ENCODE results near the gene MRPL17. TPM values are rescaled to one million over a fixed set of nuclear protein-coding genes. Genes with fewer than 3 reads are reported as not detected.

Gene MRPL17
- total and polyA plus RNA-seq, 2 of the 13 experiments (the other 11 are each of a cell fraction or from before 2014, with no cell fraction given) = 59.4 to 90.0 TPM

GRCh38 chr11:6682936-6683861 is at the start of gene MRPL17 (continued):
- 0 out of 2 replicates have a peak, but pooled peaks have one; percentile 12 for TF ChIP-seq ZNF740 (CRISPR knock-in tag; IDR thresholded peaks at IDR 0.05)
- TF ChIP-seq E2F5 (CRISPR knock-in tag; conservative IDR thresholded peaks at IDR 0.05) = peak; percentile 76
- TF ChIP-seq TOPORS (CRISPR knock-in tag; IDR thresholded peaks at IDR 0.05) = peak; percentile 59
- no peak; the same call in 1 of the 2 replicates for TF ChIP-seq ZNF441 (CRISPR knock-in tag; IDR thresholded peaks at IDR 0.05; ENCODE audit: borderline replicate concordance)
- TF ChIP-seq POLR2G (IDR thresholded peaks at IDR 0.05; ENCODE audit: low read depth, low read length) = peak; percentile 98
- TF ChIP-seq ZNF570 (CRISPR knock-in tag; IDR thresholded peaks at IDR 0.05; ENCODE audit: borderline replicate concordance) = no peak
- no peak; the same call in 1 of the 2 replicates for TF ChIP-seq ZNF569 (CRISPR knock-in tag; IDR thresholded peaks at IDR 0.05; ENCODE audit: borderline replicate concordance)
- TF ChIP-seq TEAD2 (CRISPR knock-in tag; IDR thresholded peaks at IDR 0.05) = no peak
- peak; percentile 54; the same call in 1 of the 2 replicates for TF ChIP-seq SAFB2 (CRISPR knock-in tag; IDR thresholded peaks at IDR 0.05; ENCODE audit: borderline replicate concordance, low read depth)
- no peak for TF ChIP-seq THYN1 (CRISPR knock-in tag; IDR thresholded peaks at IDR 0.05; ENCODE audit: borderline replicate concordance, low read depth)
- peak; percentile 93 for TF ChIP-seq WIZ (CRISPR knock-in tag; IDR thresholded peaks at IDR 0.05)
- peak; percentile 94 for TF ChIP-seq ZNF878 (CRISPR knock-in tag; IDR thresholded peaks at IDR 0.05)
- no peak for TF ChIP-seq SYNCRIP (IDR thresholded peaks at IDR 0.05; ENCODE audit: insufficient read depth, low read depth, low read length)
- TF ChIP-seq ELK4 (CRISPR knock-in tag; IDR thresholded peaks at IDR 0.05; ENCODE audit: borderline replicate concordance) = no peak; the same call in 1 of the 2 replicates
- TF ChIP-seq CHD4 (IDR thresholded peaks at IDR 0.05; ENCODE audit: borderline replicate concordance, low read length) = no peak
- peak; percentile 99 for TF ChIP-seq NRL (CRISPR knock-in tag; IDR thresholded peaks at IDR 0.05; ENCODE audit: borderline replicate concordance)
- no peak for TF ChIP-seq ZNF577 (CRISPR knock-in tag; IDR thresholded peaks at IDR 0.05; ENCODE audit: borderline replicate concordance, low read depth)
- peak; percentile 46; the same call in 1 of the 2 replicates for TF ChIP-seq NFYB (CRISPR knock-in tag; IDR thresholded peaks at IDR 0.05)
- TF ChIP-seq ZC3H13 (CRISPR knock-in tag; IDR thresholded peaks at IDR 0.05) = peak; percentile 78; the same call in 1 of the 2 replicates
- no peak for TF ChIP-seq IRF1 (CRISPR knock-in tag; IDR thresholded peaks at IDR 0.05; ENCODE audit: low read depth)
- TF ChIP-seq KDM3A (CRISPR knock-in tag; IDR thresholded peaks at IDR 0.05; ENCODE audit: low read depth) = peak; percentile 72; the same call in 1 of the 2 replicates
- TF ChIP-seq HOXA7 (CRISPR knock-in tag; IDR thresholded peaks at IDR 0.05) = no peak
- TF ChIP-seq ARID2 (CRISPR knock-in tag; IDR thresholded peaks at IDR 0.05; ENCODE audit: borderline replicate concordance) = peak; percentile 31; the same call in 1 of the 2 replicates
- peak; percentile 42; the same call in 1 of the 2 replicates for TF ChIP-seq JUND (CRISPR knock-in tag; IDR thresholded peaks at IDR 0.05)
- no peak for TF ChIP-seq HNF4G (IDR thresholded peaks at IDR 0.05; ENCODE audit: borderline replicate concordance, low read depth, low read length)
- TF ChIP-seq HNF4G (CRISPR knock-in tag; IDR thresholded peaks at IDR 0.05; ENCODE audit: borderline replicate concordance, low read depth) = peak; percentile 44; the same call in 1 of the 2 replicates
- TF ChIP-seq IKZF1 (IDR thresholded peaks at IDR 0.05) = no peak

Data from HepG2 (cell line).